BLaER1 treated with 17β-estradiol and CSF1 and Interleukin-3, amounts not matched to agents 10 nM and 100 nM (cell line): Measurements from ENCODE around the gene TMEM263.

ENCODE experiments used
- H3K27ac ChIP-seq, 11 experiments: shearing (Covaris generic); formaldehyde crosslinking; 2 replicates each; pipeline ENCODE4 v1.8.1; 2022
- H3K27me3 ChIP-seq, 11 experiments: shearing (Covaris generic); formaldehyde crosslinking; 2 replicates each; pipeline ENCODE4 v1.8.1; 2022
- H3K36me3 ChIP-seq, 11 experiments: shearing (Covaris generic); formaldehyde crosslinking; 2 replicates each; pipeline ENCODE4 v1.8.1; 2022
- H3K4me1 ChIP-seq, 10 experiments: shearing (Covaris generic); formaldehyde crosslinking; 2 replicates each; pipeline ENCODE4 v1.8.1; 2022
- H3K4me2 ChIP-seq, 11 experiments: shearing (Covaris generic); formaldehyde crosslinking; 2 replicates each; pipeline ENCODE4 v1.8.1; 2022
- H3K4me3 ChIP-seq, 10 experiments: shearing (Covaris generic); formaldehyde crosslinking; 2 replicates each; pipeline ENCODE4 v1.8.1; 2022
- H3K9ac ChIP-seq, 11 experiments: shearing (Covaris generic); formaldehyde crosslinking; 2 replicates each; pipeline ENCODE4 v1.8.1; 2022
- H3K9me3 ChIP-seq, 11 experiments: shearing (Covaris generic); formaldehyde crosslinking; replicated peaks in 1 of 11; 2 replicates each; pipeline ENCODE4 v1.8.1; 2022
- H4K20me1 ChIP-seq, 11 experiments: shearing (Covaris generic); formaldehyde crosslinking; 2 replicates each; pipeline ENCODE4 v1.8.1; 2022
- Cebpa-rat ChIP-seq, 11 experiments: shearing (Covaris generic); IDR thresholded peaks; 2 replicates each; pipeline ENCODE4 v1.8.1; 2022

TMEM263 gene

GRCh38 chr12:106954462-106955376 lies 988 bp upstream of the TMEM263 start:
- peak overlapping the region; percentile 87 to 95 (median 92) for H3K4me3 ChIP-seq
- H3K9me3 ChIP-seq = peaks cover under 1 to 20% (median 9%) of the 10 kb centered on the region in 11 experiments
- peak overlapping the region; percentile 64 to 93 (median 85) for H3K4me2 ChIP-seq
- peak overlapping the region; percentile 91 to 96 (median 93) for H3K9ac ChIP-seq
- peaks cover 0 to 12% (median 5%) of the 10 kb centered on the region in 11 experiments; a peak in 8 of 22 replicates for H3K36me3 ChIP-seq
- no peaks in the 10 kb centered on the region for H3K27me3 ChIP-seq
- no peak for TF ChIP-seq Cebpa-rat (IDR thresholded peaks at IDR 0.05)
- H3K4me1 ChIP-seq = peaks cover 24 to 36% (median 31%) of the 10 kb centered on the region in 10 experiments
- H3K27ac ChIP-seq = peak overlapping the region; percentile 80 to 95 (median 90)
- H4K20me1 ChIP-seq = peaks cover 0 to 25% (median 7%) of the 10 kb centered on the region in 11 experiments; a peak in 11 of 22 replicates

DNA sequence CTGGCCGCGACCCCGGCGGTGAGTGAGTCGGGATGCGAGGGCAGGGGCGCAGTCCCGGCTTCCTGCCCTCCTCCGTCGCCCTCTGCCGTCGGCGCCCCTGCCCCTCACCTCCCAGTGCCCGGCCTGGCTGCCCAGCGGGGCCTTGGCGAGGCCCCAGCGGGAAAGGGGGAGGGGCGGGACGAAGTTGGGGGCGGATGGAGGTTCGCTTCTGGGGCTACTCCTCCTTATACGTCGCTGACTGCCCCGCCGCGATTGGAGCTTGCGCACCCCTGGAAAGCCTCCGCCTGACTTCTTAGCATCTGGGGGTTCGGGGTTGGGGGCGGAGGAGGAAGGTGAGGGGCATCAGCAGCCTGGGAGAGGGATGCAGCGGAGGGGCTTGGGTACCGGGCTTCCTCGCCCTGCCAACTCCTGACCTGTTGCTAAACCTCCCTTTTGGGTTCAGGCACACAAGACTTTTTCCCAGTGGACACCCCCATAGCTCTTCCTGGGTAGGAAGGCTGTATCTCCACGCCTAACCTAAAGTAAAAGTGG lies 406 bp downstream of the TMEM263 start:
- H3K9ac ChIP-seq = peak overlapping the region; percentile 91 to 96 (median 93)
- H3K9me3 ChIP-seq = peaks cover 0 to 7% (median 0%) of the 10 kb centered on the region in 11 experiments; a peak in 8 of 22 replicates
- peak overlapping the region; percentile 64 to 93 (median 88) for H3K4me2 ChIP-seq
- peaks cover 7 to 26% (median 13%) of the 10 kb centered on the region in 11 experiments; a peak in 15 of 22 replicates for H3K36me3 ChIP-seq
- peak overlapping the region; percentile 87 to 95 (median 92) for H3K4me3 ChIP-seq
- no peak for TF ChIP-seq Cebpa-rat (IDR thresholded peaks at IDR 0.05)
- peaks cover 24 to 36% (median 31%) of the 10 kb centered on the region in 10 experiments for H3K4me1 ChIP-seq
- H3K27me3 ChIP-seq = no peaks in the 10 kb centered on the region
- peak overlapping the region; percentile 80 to 95 (median 90) for H3K27ac ChIP-seq
- H4K20me1 ChIP-seq = peaks cover 0 to 37% (median 10%) of the 10 kb centered on the region in 11 experiments; a peak in 12 of 22 replicates

DNA sequence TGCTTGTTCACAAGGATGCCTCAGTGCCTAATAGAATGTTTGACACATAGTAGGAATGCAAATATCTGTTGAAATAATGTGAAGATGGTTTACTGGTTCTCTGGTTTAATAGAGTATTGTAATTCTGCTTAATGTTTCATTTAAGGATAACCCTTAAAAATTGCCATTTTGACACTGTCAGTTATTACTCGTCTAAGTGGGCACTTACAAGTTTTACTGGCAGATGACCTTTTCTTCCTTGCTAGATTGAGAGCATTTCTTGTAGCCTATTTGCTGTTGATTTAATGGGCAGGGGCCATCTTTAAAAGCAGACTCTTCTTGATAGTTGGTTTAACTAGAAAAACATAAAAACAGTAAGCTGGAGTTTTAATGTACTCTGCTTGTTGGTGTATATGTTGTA lies 1.9 kb downstream of the TMEM263 start:
- Histone ChIP-seq H3K4me1 (peaks cover 24 to 36% (median 31%) of the 10 kb centered on the region in 10 experiments), H3K27me3 (no peaks in the 10 kb centered on the region), H3K9ac (peak overlapping the region; percentile 91 to 96 (median 93); a peak in 21 of 22 replicates), H3K4me2 (peak overlapping the region; percentile 64 to 93 (median 88)), H3K9me3 (peaks cover 0 to 7% (median 0%) of the 10 kb centered on the region in 11 experiments; a peak in 8 of 22 replicates), H3K36me3 (peaks cover 7 to 36% (median 20%) of the 10 kb centered on the region in 11 experiments; a peak in 19 of 22 replicates), H3K27ac (peak overlapping the region in 10 of 11 experiments; percentile 80 to 95 (median 90); a peak in 21 of 22 replicates), H4K20me1 (peaks cover 0 to 50% (median 20%) of the 10 kb centered on the region in 11 experiments; a peak in 12 of 22 replicates), H3K4me3 (peak overlapping the region; percentile 87 to 95 (median 92))
- TF ChIP-seq Cebpa-rat (IDR thresholded peaks at IDR 0.05) = no peak

DNA sequence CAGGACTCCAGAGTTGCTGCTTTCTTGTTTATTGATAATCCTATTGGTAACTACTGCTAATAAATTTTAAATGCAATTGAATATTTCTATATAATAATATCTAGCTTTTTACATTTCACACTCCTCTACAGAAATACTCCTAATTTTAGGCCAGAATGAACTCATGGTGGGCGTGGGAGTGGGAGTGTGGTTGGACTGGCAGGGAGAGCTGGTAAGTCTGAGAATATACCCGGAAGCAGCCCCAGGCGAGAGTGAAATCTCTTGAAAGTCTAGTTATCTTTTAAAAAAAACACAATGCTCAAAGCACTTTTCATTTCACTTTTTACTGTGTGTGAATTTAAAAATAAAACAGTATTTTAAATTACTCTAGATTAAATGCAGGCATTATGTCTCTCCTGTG lies 4.7 kb downstream of the TMEM263 start:
- H3K27ac ChIP-seq = no peak overlapping the region
- no peak overlapping the region for H3K4me2 ChIP-seq
- TF ChIP-seq Cebpa-rat (IDR thresholded peaks at IDR 0.05) = no peak
- peaks cover 0 to 79% (median 30%) of the 10 kb centered on the region in 11 experiments; a peak in 14 of 22 replicates for H4K20me1 ChIP-seq
- H3K4me3 ChIP-seq = no peak overlapping the region
- H3K4me1 ChIP-seq = peaks cover 11 to 21% (median 20%) of the 10 kb centered on the region in 10 experiments
- no peak overlapping the region for H3K9ac ChIP-seq
- no peaks in the 10 kb centered on the region for H3K9me3 ChIP-seq
- H3K27me3 ChIP-seq = no peaks in the 10 kb centered on the region
- H3K36me3 ChIP-seq = peaks cover 27 to 64% (median 47%) of the 10 kb centered on the region in 11 experiments

- Histone ChIP-seq H3K9ac (no peak overlapping the region), H3K36me3 (peaks cover 41 to 82% (median 65%) of the 10 kb centered on the region in 11 experiments), H3K4me3 (no peak overlapping the region), H4K20me1 (peaks cover 3 to 94% (median 31%) of the 10 kb centered on the region in 11 experiments; a peak in 14 of 22 replicates), H3K4me1 (peaks cover 11 to 21% (median 20%) of the 10 kb centered on the region in 10 experiments), H3K27me3 (no peaks in the 10 kb centered on the region), H3K4me2 (no peak overlapping the region), H3K27ac (no peak overlapping the region), H3K9me3 (no peaks in the 10 kb centered on the region)
- no peak for TF ChIP-seq Cebpa-rat (IDR thresholded peaks at IDR 0.05)
Observed at GRCh38 chr12:106962286-106962685, 6.6 kb downstream of the TMEM263 start.

GRCh38 chr12:106964526-106964925 lies 8.8 kb downstream of the TMEM263 start:
- no peak overlapping the region for H3K27ac ChIP-seq
- peaks cover 3 to 76% (median 27%) of the 10 kb centered on the region in 11 experiments; a peak in 14 of 22 replicates for H4K20me1 ChIP-seq
- no peak overlapping the region for H3K9ac ChIP-seq
- H3K9me3 ChIP-seq = no peaks in the 10 kb centered on the region
- H3K27me3 ChIP-seq = no peaks in the 10 kb centered on the region
- no peak for TF ChIP-seq Cebpa-rat (IDR thresholded peaks at IDR 0.05)
- no peak overlapping the region for H3K4me3 ChIP-seq
- H3K36me3 ChIP-seq = peaks cover 55 to 95% (median 82%) of the 10 kb centered on the region in 11 experiments
- no peaks in the 10 kb centered on the region; a peak in 2 of 20 replicates for H3K4me1 ChIP-seq
- H3K4me2 ChIP-seq = no peak overlapping the region

GRCh38 chr12:106971065-106971464 lies 15.4 kb downstream of the TMEM263 start:
- Histone ChIP-seq H3K4me1 (peaks cover 6 to 16% (median 13%) of the 10 kb centered on the region in 10 experiments; a peak in 18 of 20 replicates), H3K9ac (no peak overlapping the region), H4K20me1 (peaks cover 0 to 35% (median 4%) of the 10 kb centered on the region in 11 experiments; a peak in 12 of 22 replicates), H3K9me3 (no peaks in the 10 kb centered on the region), H3K4me2 (no peak overlapping the region), H3K4me3 (no peak overlapping the region), H3K36me3 (peaks cover 58 to 96% (median 80%) of the 10 kb centered on the region in 11 experiments), H3K27me3 (no peaks in the 10 kb centered on the region), H3K27ac (no peak overlapping the region)
- TF ChIP-seq Cebpa-rat (IDR thresholded peaks at IDR 0.05) = no peak

DNA sequence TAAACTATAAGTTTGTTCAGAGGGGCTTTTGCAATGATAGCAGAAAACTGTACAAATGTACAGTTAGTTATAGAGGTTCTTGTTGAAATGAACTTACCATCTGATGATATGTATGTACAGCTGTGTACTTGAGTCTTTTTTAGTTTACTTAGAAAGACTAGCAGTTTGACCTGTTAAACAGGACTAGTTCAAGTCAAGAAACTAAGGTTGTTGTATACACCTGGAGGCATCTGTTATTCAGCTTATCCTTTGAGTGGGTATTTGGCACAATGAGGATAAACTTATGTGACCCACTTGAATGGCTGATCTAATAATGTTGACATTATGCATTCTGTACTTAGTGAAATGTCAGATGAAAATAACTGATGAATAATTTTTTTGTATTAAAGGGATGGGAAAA lies 17.8 kb downstream of the TMEM263 start:
- peaks cover 6 to 16% (median 13%) of the 10 kb centered on the region in 10 experiments; a peak in 18 of 20 replicates for H3K4me1 ChIP-seq
- peaks cover 0 to 20% (median 0%) of the 10 kb centered on the region in 11 experiments; a peak in 6 of 22 replicates for H4K20me1 ChIP-seq
- no peak overlapping the region for H3K27ac ChIP-seq
- no peak overlapping the region for H3K4me3 ChIP-seq
- H3K36me3 ChIP-seq = peaks cover 37 to 94% (median 67%) of the 10 kb centered on the region in 11 experiments
- H3K4me2 ChIP-seq = no peak overlapping the region; a peak in 2 of 22 replicates
- TF ChIP-seq Cebpa-rat (IDR thresholded peaks at IDR 0.05) = no peak
- H3K9ac ChIP-seq = no peak overlapping the region
- no peaks in the 10 kb centered on the region for H3K27me3 ChIP-seq
- no peaks in the 10 kb centered on the region for H3K9me3 ChIP-seq
